HCT116 (cell line): ENCODE measurements around the gene DNM2. TPM values are rescaled to one million over a fixed set of nuclear protein-coding genes. Genes with fewer than 3 reads are reported as not detected.

ENCODE experiments used
- ATAC-seq: fragments of 200-7000 bp; cut with Tn5 transposase; 2 replicates; pipeline ENCODE4 v1.9.1; 2020; ENCODE audit warnings: mild to moderate bottlenecking, moderate library complexity
- BruUV-seq: library from RNA; stranded (reverse); fragments of 400-500 nt; replicated peaks from 2 replicates; lab custom pipeline; 2021; lab: Mats Ljungman, UMichigan
- CTCF ChIA-PET: fragments of 300-600 bp; sonication (Branson Sonifier 250); formaldehyde crosslinking; loops from one replicate; lab custom pipeline; 2021; ENCODE audit warnings: antibody characterized with exemption; lab: Charles Lee
- POLR2A ChIA-PET: fragments of 300-600, 350-600 bp; sonication (Branson Sonifier 250); formaldehyde crosslinking; loops from one replicate; lab custom pipeline; 2021; ENCODE audit warnings: antibody characterized with exemption; lab: Charles Lee
- RAD21 ChIA-PET, 2 experiments: fragments of 300-600 bp; sonication (Branson Sonifier 250); formaldehyde crosslinking; loops; one replicate each; lab custom pipeline; 2023; ENCODE audit warnings: low total read pairs in 2 of 2; ENCODE audit not compliant: uncharacterized antibody in 2 of 2, unreplicated experiment in 2 of 2, low non-redundant PET in 1 of 2; lab: Charles Lee
- DNase-seq: peaks from one replicate; pipeline ENCODE4 v3.0.0-alpha.2; 2010; ENCODE audit warnings: low read depth, low spot score
- H2AFZ ChIP-seq: fragments of 200-600 bp; shearing (Covaris generic), sonication (generic); 2 replicates; pipeline ENCODE4 v1.6.1; 2017; ENCODE audit warnings: low read depth, mixed run types, mixed read lengths, antibody characterized with exemption, low read length; ENCODE audit not compliant: poor library complexity, severe bottlenecking
- H3K27ac ChIP-seq: 2 replicates; pipeline ENCODE4 v1.5.1; 2012; ENCODE audit warnings: low read depth, low read length
- H3K27me3 ChIP-seq: fragments of 200-600 bp; sonication (generic); 2 replicates; pipeline ENCODE4 v1.6.1; 2016; ENCODE audit warnings: mixed run types, low read length, mixed read lengths; ENCODE audit not compliant: insufficient read depth
- H3K36me3 ChIP-seq, 2 experiments: fragments of 200-500 bp in 1 of 2; fragments of 200-600 bp in 1 of 2; sonication (Bioruptor generic) in 1 of 2; sonication (generic) in 1 of 2; 2 replicates each; pipeline versions ENCODE4 v1.5.1 to v1.6.1; 2014 to 2016; ENCODE audit warnings: low read length in 2 of 2, inconsistent platforms in 1 of 2, mixed read lengths in 1 of 2, mixed run types in 1 of 2; ENCODE audit not compliant: insufficient read depth in 2 of 2, control insufficient read depth in 1 of 2
- H3K4me1 ChIP-seq, 2 experiments: fragments of 200-600 bp in 1 of 2; sonication (generic) in 1 of 2; 2 replicates each; pipeline versions ENCODE4 v1.5.1 to v1.6.1; 2012 to 2017; ENCODE audit warnings: low read length in 2 of 2, inconsistent platforms in 1 of 2, mild to moderate bottlenecking in 1 of 2, mixed read lengths in 1 of 2, mixed run types in 1 of 2, moderate library complexity in 1 of 2; ENCODE audit not compliant: insufficient read depth in 2 of 2, control insufficient read depth in 1 of 2
- H3K4me2 ChIP-seq: fragments of 200-600 bp; sonication (generic); 2 replicates; pipeline ENCODE4 v1.6.1; 2017; ENCODE audit warnings: mixed run types, low read length, mixed read lengths
- H3K4me3 ChIP-seq, 2 experiments: fragments of 200-600 bp in 1 of 2; sonication (generic) in 1 of 2; replicated peaks in 1 of 2; 2 replicates each; pipeline ENCODE4 v1.5.1; 2011 to 2016; ENCODE audit warnings: low read length in 2 of 2, control low read depth in 1 of 2, low read depth in 1 of 2, mild to moderate bottlenecking in 1 of 2, mixed read lengths in 1 of 2, mixed run types in 1 of 2
- H3K79me2 ChIP-seq: fragments of 200-600 bp; sonication (generic); 2 replicates; pipeline ENCODE4 v1.6.1; 2017; ENCODE audit warnings: mild to moderate bottlenecking, mixed run types, low read length, moderate library complexity, mixed read lengths; ENCODE audit not compliant: insufficient read depth
- H3K9ac ChIP-seq: fragments of 200-600 bp; sonication (generic); 2 replicates; pipeline ENCODE4 v1.6.1; 2016; ENCODE audit warnings: low read length, mixed read lengths
- H3K9me2 ChIP-seq: fragments of 200-600 bp; sonication (generic), shearing (Covaris generic); 2 replicates; pipeline ENCODE4 v1.6.1; 2017; ENCODE audit warnings: mixed run types, mild to moderate bottlenecking, moderate library complexity; ENCODE audit not compliant: insufficient read depth
- H3K9me3 ChIP-seq, 2 experiments: fragments of 200-500 bp in 1 of 2; fragments of 200-600 bp in 1 of 2; sonication (Bioruptor generic) in 1 of 2; sonication (generic) in 1 of 2; 2 replicates each; pipeline ENCODE4 v1.6.1; 2014 to 2017; ENCODE audit warnings: low read length in 2 of 2, mixed read lengths in 2 of 2, inconsistent platforms in 1 of 2, low read depth in 1 of 2, mild to moderate bottlenecking in 1 of 2, mixed run types in 1 of 2, moderate library complexity in 1 of 2; ENCODE audit not compliant: control insufficient read depth in 1 of 2, insufficient read depth in 1 of 2
- H4K20me1 ChIP-seq: fragments of 200-600 bp; sonication (generic), shearing (Covaris generic); 2 replicates; pipeline ENCODE4 v1.6.1; 2017; ENCODE audit warnings: mixed run types, mild to moderate bottlenecking, moderate library complexity; ENCODE audit not compliant: insufficient read depth
- CBX3 ChIP-seq: IDR thresholded peaks from 2 replicates; pipeline ENCODE4 v1.6.1; 2012; ENCODE audit warnings: low read depth
- CEBPB ChIP-seq: IDR thresholded peaks from 2 replicates; pipeline ENCODE4 v1.6.1; 2012; ENCODE audit warnings: low read depth
- CTCF ChIP-seq, 3 experiments: fragments of 200-600 bp in 1 of 3; sonication (generic) in 1 of 3; IDR thresholded peaks in 2 of 3; conservative IDR thresholded peaks in 1 of 3; 2 replicates each; pipeline ENCODE4 v1.5.1; 2012 to 2017; ENCODE audit warnings: low read depth in 2 of 3, low read length in 2 of 3, antibody characterized with exemption in 1 of 3, borderline replicate concordance in 1 of 3, control low read depth in 1 of 3, mild to moderate bottlenecking in 1 of 3, mixed read lengths in 1 of 3, mixed run types in 1 of 3, moderate library complexity in 1 of 3; ENCODE audit not compliant: insufficient read depth in 1 of 3
- EGR1 ChIP-seq: IDR thresholded peaks from 2 replicates; pipeline ENCODE4 v1.6.1; 2012; ENCODE audit warnings: low read depth
- EZH2phosphoT487 ChIP-seq: fragments of 200-600 bp; IDR thresholded peaks from 2 replicates; pipeline ENCODE4 v1.6.1; 2018; ENCODE audit warnings: antibody characterized with exemption, borderline replicate concordance
- FOSL1 ChIP-seq: IDR thresholded peaks from 2 replicates; pipeline ENCODE4 v1.6.1; 2012; ENCODE audit warnings: low read depth
- JUND ChIP-seq: IDR thresholded peaks from 2 replicates; pipeline ENCODE4 v1.6.1; 2012
- MAX ChIP-seq: IDR thresholded peaks from 2 replicates; pipeline ENCODE4 v1.6.1; 2012
- POLR2A ChIP-seq: IDR thresholded peaks from 2 replicates; pipeline ENCODE4 v1.7.0; 2011; ENCODE audit warnings: borderline replicate concordance; ENCODE audit not compliant: insufficient read depth, insufficient read length; ENCODE audit errors: extremely low read depth
- RAD21 ChIP-seq: IDR thresholded peaks from 2 replicates; pipeline ENCODE4 v1.6.1; 2012; ENCODE audit warnings: low read depth, mild to moderate bottlenecking
- SIN3A ChIP-seq: IDR thresholded peaks from 2 replicates; pipeline ENCODE4 v1.6.1; 2012; ENCODE audit warnings: low read depth
- SP1 ChIP-seq: IDR thresholded peaks from 2 replicates; pipeline ENCODE4 v1.6.1; 2012; ENCODE audit warnings: low read depth
- SRF ChIP-seq: IDR thresholded peaks from 2 replicates; pipeline ENCODE4 v1.6.1; 2012; ENCODE audit warnings: low read depth
- ZBTB33 ChIP-seq: IDR thresholded peaks from 2 replicates; pipeline ENCODE4 v1.6.1; 2011; ENCODE audit warnings: mild to moderate bottlenecking, low read length, moderate library complexity; ENCODE audit not compliant: insufficient replicate concordance; ENCODE audit errors: extremely low read depth
- ZFX ChIP-seq: fragments of 450-650 bp; IDR thresholded peaks from 2 replicates; pipeline ENCODE4 v1.6.1; 2017
- ZNF274 ChIP-seq: fragments of 200-500 bp; sonication (Bioruptor generic); IDR thresholded peaks from 2 replicates; pipeline ENCODE4 v1.6.1; 2014; ENCODE audit warnings: mild to moderate bottlenecking, low read depth, low read length, inconsistent platforms
- intact Hi-C: fragments of 100-400 bp; cut with micrococcal nuclease; formaldehyde crosslinking; loops from 2 replicates; pipeline ENCODE4 v1.10.0; 2022
- total RNA-seq: library from RNA; stranded (reverse); gene quantifications from one replicate; pipeline ENCODE4 v1.2.1, GENCODE V29; 2021; ENCODE audit not compliant: unreplicated experiment

The DNM2 gene
- total RNA-seq, 1 experiment from 2014 or later: 183 TPM

- no peak for TF ChIP-seq EGR1
- 0 out of 2 replicates have a peak, but pooled peaks have one; percentile 6 for TF ChIP-seq SIN3A
- TF ChIP-seq CTCF (IDR thresholded peaks at IDR 0.05 in 2 of 3, conservative IDR thresholded peaks at IDR 0.05 in 1 of 3; ENCODE audit: borderline replicate concordance in 1 of 3, insufficient read depth in 1 of 3, low read depth in 2 of 3, low read length in 2 of 3): no peak
- TF ChIP-seq ZFX: no peak
- no peak; the same call in 1 of the 2 replicates for TF ChIP-seq SRF
- no peak for TF ChIP-seq CBX3
- TF ChIP-seq EZH2phosphoT487: no peak
These were observed 117.3 kb downstream of the DNM2 start (continued) for GRCh38 chr19:10835089-10835753.

GRCh38 chr19:10835754-10836478, 118.0 kb downstream of the DNM2 start, which contains the start of gene TMED1:
Gene TMED1, minus strand, starts transcription at chr19:10836212. Its CDS starts 21 bp downstream, at chr19:10836191.
- Histone ChIP-seq H3K4me2 (peak within 1 kb of the TSS; percentile 87), H3K9me3 (no peaks in the 10 kb centered on the region; a peak in 1 of 4 replicates), H3K4me3 (peak within 1 kb of the TSS; percentile 72 to 83), H3K9ac (peak within 1 kb of the TSS; percentile 82), H3K4me1 (peaks cover 10 to 22% of the 10 kb centered on the region in 2 experiments; a peak in 3 of 4 replicates), H3K27me3 (no peaks in the 10 kb centered on the region), H3K9me2 (no peaks in the 10 kb centered on the region), H3K36me3 (peaks cover 4 to 9% of the 10 kb centered on the region in 2 experiments; a peak in 3 of 4 replicates), H2AFZ (no peak within 1 kb of the TSS), H4K20me1 (no peaks in the 10 kb centered on the region), H3K79me2 (no peaks in the 10 kb centered on the region), H3K27ac (peak within 1 kb of the TSS; percentile 94)
- CTCF ChIA-PET: interaction anchor here (0.6 to 2.7 kb wide), 16 partner anchors 9 to 610 kb away, joined by 3 to 52 read pairs (median 5); partner anchors contain the start of genes CARM1 and DNM2
- intact Hi-C loops: loop anchor here (2.0 kb wide), 1 partner anchor 119 kb away; no protein-coding TSS in a partner anchor
- peak; percentile 99 for DNase-seq
- POLR2A ChIA-PET: interaction anchor here (0.6 to 1.6 kb wide), 10 partner anchors 10 to 312 kb away, joined by 3 to 12 read pairs (median 3); partner anchors contain the start of gene DNM2
- RAD21 ChIA-PET: interaction anchor here (1.2 to 1.5 kb wide), 3 partner anchors 28 to 118 kb away, joined by 3 to 5 read pairs (median 5); partner anchors contain the start of gene DNM2 (in 2 of the 2)
- no TSS peak for BruUV-seq
- peak; percentile 87 for ATAC-seq
- peak; percentile 47; the same call in 1 of the 2 replicates for TF ChIP-seq ZFX
- no peak for TF ChIP-seq JUND
- no peak for TF ChIP-seq EZH2phosphoT487
- TF ChIP-seq SP1: peak; percentile 74
- peak; percentile 3 for TF ChIP-seq ZBTB33
- TF ChIP-seq POLR2A: no peak
- TF ChIP-seq CTCF (IDR thresholded peaks at IDR 0.05 in 2 of 3, conservative IDR thresholded peaks at IDR 0.05 in 1 of 3; ENCODE audit: borderline replicate concordance in 1 of 3, insufficient read depth in 1 of 3, low read depth in 2 of 3, low read length in 2 of 3): peak in 2 of 3 experiments; percentile 25 to 32; a peak in 5 of 6 replicates
- TF ChIP-seq MAX: no peak
- no peak for TF ChIP-seq ZNF274
- no peak for TF ChIP-seq CEBPB
- TF ChIP-seq RAD21: peak; percentile 34
- no peak for TF ChIP-seq CBX3
- no peak for TF ChIP-seq FOSL1
